H9 (cell line): ENCODE results near the gene ABHD11. TPM values are rescaled to one million over a fixed set of nuclear protein-coding genes. Genes with fewer than 3 reads are reported as not detected.

ENCODE experiments used
- DNase-seq: peaks from one replicate; pipeline ENCODE4 v3.0.0-alpha.2; 2017
- H2AFZ ChIP-seq: one replicate; pipeline ENCODE4 v1.6.1; 2013; ENCODE audit warnings: mild to moderate bottlenecking, low read length, control low read depth, moderate library complexity
- H2AK5ac ChIP-seq: 2 replicates; pipeline ENCODE4 v1.6.1; 2013; ENCODE audit warnings: low read length, control low read depth, mixed read lengths; ENCODE audit not compliant: insufficient read length
- H2BK120ac ChIP-seq: one replicate; pipeline ENCODE4 v1.6.1; 2013; ENCODE audit warnings: low read depth, mild to moderate bottlenecking, low read length, control low read depth, inconsistent platforms; ENCODE audit not compliant: poor library complexity, severe bottlenecking
- H2BK12ac ChIP-seq: 2 replicates; pipeline ENCODE4 v1.6.1; 2013; ENCODE audit warnings: low read length, control low read depth, mixed read lengths, low read depth; ENCODE audit not compliant: insufficient read length
- H2BK15ac ChIP-seq: 2 replicates; pipeline ENCODE4 v1.6.1; 2013; ENCODE audit warnings: low read depth, low read length, control low read depth
- H2BK20ac ChIP-seq: one replicate; pipeline ENCODE4 v1.6.1; 2013; ENCODE audit warnings: low read depth, mild to moderate bottlenecking, low read length, control low read depth, inconsistent platforms; ENCODE audit not compliant: poor library complexity, severe bottlenecking
- H2BK5ac ChIP-seq: 2 replicates; pipeline ENCODE4 v1.6.1; 2013; ENCODE audit warnings: low read length, control low read depth, mixed read lengths; ENCODE audit not compliant: insufficient read length
- H3K14ac ChIP-seq: 2 replicates; pipeline ENCODE4 v1.6.1; 2013; ENCODE audit warnings: low read length, control low read depth; ENCODE audit not compliant: insufficient read depth
- H3K18ac ChIP-seq: 2 replicates; pipeline ENCODE4 v1.6.1; 2013; ENCODE audit warnings: low read depth, mild to moderate bottlenecking, mixed read lengths, low read length, control low read depth; ENCODE audit not compliant: insufficient read length
- H3K23ac ChIP-seq: 2 replicates; pipeline ENCODE4 v1.6.1; 2013; ENCODE audit warnings: low read length, control low read depth, mixed read lengths, low read depth; ENCODE audit not compliant: insufficient read length
- H3K23me2 ChIP-seq: 2 replicates; pipeline ENCODE4 v1.6.1; 2013; ENCODE audit warnings: low read depth, mild to moderate bottlenecking, mixed read lengths, low read length, control low read depth; ENCODE audit not compliant: insufficient read length, poor library complexity, severe bottlenecking
- H3K27ac ChIP-seq: 2 replicates; pipeline ENCODE4 v1.5.1; 2013; ENCODE audit warnings: low read length, control low read depth, mixed read lengths, low read depth; ENCODE audit not compliant: insufficient read length
- H3K27me3 ChIP-seq: 2 replicates; pipeline ENCODE4 v1.6.1; 2013; ENCODE audit warnings: low read length, control low read depth, inconsistent platforms; ENCODE audit not compliant: insufficient read depth
- H3K4ac ChIP-seq: 2 replicates; pipeline ENCODE4 v1.6.1; 2013; ENCODE audit warnings: low read depth, mild to moderate bottlenecking, control low read depth, inconsistent platforms, low read length, moderate library complexity
- H3K4me1 ChIP-seq: 2 replicates; pipeline ENCODE4 v1.6.1; 2013; ENCODE audit warnings: low read length, control low read depth, inconsistent platforms; ENCODE audit not compliant: insufficient read depth
- H3K4me2 ChIP-seq: 2 replicates; pipeline ENCODE4 v1.6.1; 2013; ENCODE audit warnings: low read length, control low read depth, mixed read lengths; ENCODE audit not compliant: insufficient read length, insufficient read depth
- H3K56ac ChIP-seq: 2 replicates; pipeline ENCODE4 v1.6.1; 2013; ENCODE audit warnings: low read depth, mild to moderate bottlenecking, mixed read lengths, low read length, control low read depth; ENCODE audit not compliant: insufficient read length
- H3K79me1 ChIP-seq: 2 replicates; pipeline ENCODE4 v1.6.1; 2013; ENCODE audit warnings: low read depth, mild to moderate bottlenecking, moderate library complexity, low read length, control low read depth, inconsistent platforms; ENCODE audit not compliant: insufficient read depth, poor library complexity, severe bottlenecking
- H3K79me2 ChIP-seq: 2 replicates; pipeline ENCODE4 v1.6.1; 2013; ENCODE audit warnings: low read length, control low read depth, inconsistent platforms; ENCODE audit not compliant: insufficient read depth
- H3K9ac ChIP-seq: 2 replicates; pipeline ENCODE4 v1.6.1; 2013; ENCODE audit warnings: low read length, control low read depth, mixed read lengths; ENCODE audit not compliant: insufficient read length; ENCODE audit errors: extremely low read depth
- H3K9me3 ChIP-seq: one replicate; pipeline ENCODE4 v1.6.1; 2013; ENCODE audit warnings: low read depth, low read length, inconsistent platforms; ENCODE audit not compliant: control insufficient read depth
- H3T11ph ChIP-seq: one replicate; pipeline ENCODE4 v1.6.1; 2013; ENCODE audit warnings: mild to moderate bottlenecking, low read length, control low read depth, inconsistent platforms
- H4K20me1 ChIP-seq: one replicate; pipeline ENCODE4 v1.6.1; 2013; ENCODE audit not compliant: control insufficient read depth, insufficient read length, insufficient read depth
- H4K5ac ChIP-seq: 2 replicates; pipeline ENCODE4 v1.6.1; 2013; ENCODE audit warnings: low read depth, mild to moderate bottlenecking, mixed read lengths, low read length, control low read depth; ENCODE audit not compliant: insufficient read length
- H4K8ac ChIP-seq: replicated peaks from 2 replicates; pipeline ENCODE4 v1.6.1; 2013; ENCODE audit warnings: low read length, control low read depth, mixed read lengths, low read depth; ENCODE audit not compliant: insufficient read length
- H4K91ac ChIP-seq: 2 replicates; pipeline ENCODE4 v1.6.1; 2013; ENCODE audit warnings: low read depth, mild to moderate bottlenecking, moderate library complexity, mixed read lengths, low read length, control low read depth; ENCODE audit not compliant: insufficient read length
- H3K27ac Mint-ChIP-seq, 3 experiments: 2 replicates in 2 of 3; 3 replicates in 1 of 3; pipeline ENCODE4 v1.8.0; 2020 to 2021; ENCODE audit warnings: mixed read lengths in 3 of 3, mild to moderate bottlenecking in 1 of 3, moderate library complexity in 1 of 3
- H3K27me3 Mint-ChIP-seq: 2 replicates; pipeline ENCODE4 v1.8.0; 2021; ENCODE audit warnings: low read depth, mild to moderate bottlenecking, moderate library complexity, mixed read lengths
- H3K36me3 Mint-ChIP-seq, 3 experiments: 2 replicates in 2 of 3; 3 replicates in 1 of 3; pipeline ENCODE4 v1.8.0; 2020 to 2021; ENCODE audit warnings: low read depth in 3 of 3, mixed read lengths in 3 of 3; ENCODE audit not compliant: insufficient read depth in 1 of 3
- H3K4me1 Mint-ChIP-seq, 2 experiments: 2 replicates each; pipeline ENCODE4 v1.8.0; 2020; ENCODE audit warnings: mixed read lengths in 2 of 2
- H3K4me3 Mint-ChIP-seq, 2 experiments: 2 replicates in 1 of 2; 3 replicates in 1 of 2; pipeline ENCODE4 v1.8.0; 2020 to 2021; ENCODE audit warnings: mild to moderate bottlenecking in 2 of 2, mixed read lengths in 2 of 2, moderate library complexity in 1 of 2
- H3K9me3 Mint-ChIP-seq, 2 experiments: 2 replicates in 1 of 2; 3 replicates in 1 of 2; pipeline ENCODE4 v1.8.0; 2020; ENCODE audit warnings: mild to moderate bottlenecking in 2 of 2, mixed read lengths in 2 of 2, moderate library complexity in 1 of 2
- WGBS: extraction: QIAGEN DNeasy Blood & Tissue Kit; methylation state at CpG from one replicate; pipeline ENCODE4 v1.1.7; 2013; ENCODE audit warnings: missing lambda C conversion rate, low lambda C conversion rate, mixed read lengths; ENCODE audit not compliant: insufficient read length; ENCODE audit errors: extremely low coverage; 5-methylcytosine and 5-hydroxymethylcytosine counted together
- total RNA-seq: library from RNA; stranded (reverse); gene quantifications from 2 replicates; pipeline ENCODE4 v1.2.1, GENCODE V29; 2021
- TF ChIP-seq, protein P1 (sequence below): fragments of 200-600 bp; sonication (generic); conservative IDR thresholded peaks from 3 replicates; pipeline ENCODE4 v1.8.0; 2021; ENCODE audit warnings: antibody characterized with exemption, mild to moderate bottlenecking

ABHD11 gene
- total RNA-seq, 1 experiment from 2014 or later = 34.4 TPM

DNA sequence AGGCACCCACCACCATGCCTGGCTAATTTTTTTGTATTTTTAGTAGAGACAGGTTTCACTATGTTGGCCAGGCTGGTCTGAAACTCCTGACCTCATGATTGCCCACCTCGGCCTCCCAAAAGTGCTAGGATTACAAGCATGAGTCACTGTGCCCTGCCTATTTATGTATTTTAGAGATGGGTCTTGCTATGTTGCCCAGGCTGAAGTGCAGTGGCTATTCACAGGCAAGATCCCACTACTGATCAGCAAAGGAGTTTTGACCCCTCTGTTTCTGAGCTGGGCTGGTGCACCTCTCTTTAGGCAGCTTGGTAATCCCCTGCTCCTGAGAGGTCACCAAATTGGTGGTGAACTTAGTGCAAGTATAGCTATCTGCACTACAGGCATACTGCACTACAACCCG, 6.2 kb downstream of the ABHD11 start:
- Histone ChIP-seq H3K4me2 (no peak overlapping the region), H3K27ac (no peak overlapping the region), H3K79me1 (no peaks in the 10 kb centered on the region), H3K14ac (no peak overlapping the region), H3K9ac (no peak overlapping the region), H3T11ph (no peak overlapping the region), H3K79me2 (no peaks in the 10 kb centered on the region), H4K91ac (no peak overlapping the region), H3K18ac (no peak overlapping the region), H3K4ac (no peak overlapping the region), H2AFZ (no peak overlapping the region), H3K23ac (no peak overlapping the region), H2BK5ac (no peak overlapping the region), H4K20me1 (no peaks in the 10 kb centered on the region), H2BK120ac (no peak overlapping the region), H2AK5ac (no peak overlapping the region), H4K5ac (no peak overlapping the region), H3K9me3 (no peaks in the 10 kb centered on the region), H3K23me2 (no peaks in the 10 kb centered on the region), H3K4me1 (no peaks in the 10 kb centered on the region), H2BK15ac (no peak overlapping the region), H2BK20ac (no peak overlapping the region), H4K8ac (no peak overlapping the region), H2BK12ac (no peak overlapping the region), H3K27me3 (no peaks in the 10 kb centered on the region), H3K56ac (no peak overlapping the region)
- H3K27ac Mint-ChIP-seq = no peak overlapping the region
- H3K27me3 Mint-ChIP-seq = no peaks in the 10 kb centered on the region; the same call in none of the 2 replicates
- H3K4me1 Mint-ChIP-seq = peaks cover 9 to 19% of the 10 kb centered on the region in 2 experiments
- H3K36me3 Mint-ChIP-seq = peaks cover 6 to 23% (median 15%) of the 10 kb centered on the region in 3 experiments; a peak in 6 of 7 replicates
- WGBS = no CpG with 5 or more reads among the region's 2 CpGs
- H3K4me3 Mint-ChIP-seq = no peak overlapping the region
- no peaks in the 10 kb centered on the region for H3K9me3 Mint-ChIP-seq
- DNase-seq = no peak
- TF ChIP-seq, protein P1, sequence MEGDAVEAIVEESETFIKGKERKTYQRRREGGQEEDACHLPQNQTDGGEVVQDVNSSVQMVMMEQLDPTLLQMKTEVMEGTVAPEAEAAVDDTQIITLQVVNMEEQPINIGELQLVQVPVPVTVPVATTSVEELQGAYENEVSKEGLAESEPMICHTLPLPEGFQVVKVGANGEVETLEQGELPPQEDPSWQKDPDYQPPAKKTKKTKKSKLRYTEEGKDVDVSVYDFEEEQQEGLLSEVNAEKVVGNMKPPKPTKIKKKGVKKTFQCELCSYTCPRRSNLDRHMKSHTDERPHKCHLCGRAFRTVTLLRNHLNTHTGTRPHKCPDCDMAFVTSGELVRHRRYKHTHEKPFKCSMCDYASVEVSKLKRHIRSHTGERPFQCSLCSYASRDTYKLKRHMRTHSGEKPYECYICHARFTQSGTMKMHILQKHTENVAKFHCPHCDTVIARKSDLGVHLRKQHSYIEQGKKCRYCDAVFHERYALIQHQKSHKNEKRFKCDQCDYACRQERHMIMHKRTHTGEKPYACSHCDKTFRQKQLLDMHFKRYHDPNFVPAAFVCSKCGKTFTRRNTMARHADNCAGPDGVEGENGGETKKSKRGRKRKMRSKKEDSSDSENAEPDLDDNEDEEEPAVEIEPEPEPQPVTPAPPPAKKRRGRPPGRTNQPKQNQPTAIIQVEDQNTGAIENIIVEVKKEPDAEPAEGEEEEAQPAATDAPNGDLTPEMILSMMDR = no peak
